HG03457 (cell line): Measurements from ENCODE around the gene ARPC1B.
"Not testable (repeated sequence)": the region's sequence is repeated elsewhere in the genome, so short reads cannot be mapped to it uniquely, and the experiment has no call there.

ENCODE experiments used
- ATAC-seq: cut with Tn5 transposase; IDR thresholded peaks from one replicate; pipeline ENCODE4 v1.9.1; 2021; ENCODE audit warnings: moderate number of reproducible peaks; ENCODE audit not compliant: unreplicated experiment

ARPC1B gene

DNA sequence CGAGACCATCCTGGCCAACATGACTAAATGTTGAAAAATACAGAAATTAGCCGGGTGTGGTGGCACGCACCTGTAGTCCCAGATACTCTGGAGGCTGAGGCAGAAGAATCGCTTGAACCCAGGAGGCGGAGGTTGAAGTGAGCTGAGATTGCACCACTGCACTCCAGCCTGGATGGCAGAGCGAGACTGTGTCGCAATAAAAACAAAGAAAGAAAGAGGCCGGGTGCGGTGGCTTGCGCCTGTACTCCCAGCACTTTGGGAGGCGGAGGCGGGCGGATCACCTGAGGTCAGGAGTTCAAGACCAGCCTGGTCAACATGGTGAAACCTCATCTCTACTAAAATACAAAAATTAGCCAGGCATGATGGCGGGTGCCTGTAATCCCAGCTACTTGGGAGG is 12.7 kb downstream of the ARPC1B start:
- not testable (repeated sequence) for ATAC-seq

DNA sequence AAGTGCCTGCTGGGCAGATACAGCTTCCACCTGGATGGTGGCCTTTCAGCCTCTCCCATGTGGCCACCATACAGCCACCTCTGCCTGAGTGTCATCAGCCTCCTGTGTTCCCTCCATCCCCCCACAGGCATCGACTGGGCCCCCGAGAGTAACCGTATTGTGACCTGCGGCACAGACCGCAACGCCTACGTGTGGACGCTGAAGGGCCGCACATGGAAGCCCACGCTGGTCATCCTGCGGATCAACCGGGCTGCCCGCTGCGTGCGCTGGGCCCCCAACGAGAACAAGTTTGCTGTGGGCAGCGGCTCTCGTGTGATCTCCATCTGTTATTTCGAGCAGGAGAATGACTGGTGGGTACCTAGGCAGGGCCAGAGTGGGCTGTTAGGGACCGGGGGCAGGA is 13.4 kb downstream of the ARPC1B start:
- no peak for ATAC-seq

GRCh38 chr7:99389772-99390171 is 15.2 kb downstream of the ARPC1B start:
- ATAC-seq: no peak

DNA sequence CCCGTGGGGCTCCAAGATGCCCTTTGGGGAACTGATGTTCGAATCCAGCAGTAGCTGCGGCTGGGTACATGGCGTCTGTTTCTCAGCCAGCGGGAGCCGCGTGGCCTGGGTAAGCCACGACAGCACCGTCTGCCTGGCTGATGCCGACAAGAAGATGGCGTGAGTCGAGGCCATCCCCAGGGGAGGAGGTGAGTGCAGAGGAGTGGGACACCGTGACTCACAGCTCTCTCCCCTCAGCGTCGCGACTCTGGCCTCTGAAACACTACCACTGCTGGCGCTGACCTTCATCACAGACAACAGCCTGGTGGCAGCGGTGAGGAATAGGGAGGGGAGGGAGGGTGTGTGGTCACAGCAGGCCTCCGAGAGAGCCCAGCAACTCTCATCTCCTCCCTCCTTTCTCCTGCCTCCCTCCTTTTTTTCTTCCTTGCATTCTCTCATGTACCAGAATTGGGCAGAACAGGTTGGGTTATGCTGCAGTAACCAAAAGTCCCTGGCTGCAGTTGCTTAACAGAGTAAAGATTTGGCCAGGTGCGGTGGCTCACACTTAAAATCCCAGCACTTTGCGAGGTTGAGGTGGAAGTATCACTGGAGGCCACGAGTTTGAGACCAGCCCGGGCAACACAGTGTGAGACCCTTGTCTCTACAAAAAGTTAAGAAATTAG is 16.5 kb downstream of the ARPC1B start:
- ATAC-seq: no peak

GRCh38 chr7:99392046-99392445 is 17.5 kb downstream of the ARPC1B start:
- ATAC-seq: no peak

DNA sequence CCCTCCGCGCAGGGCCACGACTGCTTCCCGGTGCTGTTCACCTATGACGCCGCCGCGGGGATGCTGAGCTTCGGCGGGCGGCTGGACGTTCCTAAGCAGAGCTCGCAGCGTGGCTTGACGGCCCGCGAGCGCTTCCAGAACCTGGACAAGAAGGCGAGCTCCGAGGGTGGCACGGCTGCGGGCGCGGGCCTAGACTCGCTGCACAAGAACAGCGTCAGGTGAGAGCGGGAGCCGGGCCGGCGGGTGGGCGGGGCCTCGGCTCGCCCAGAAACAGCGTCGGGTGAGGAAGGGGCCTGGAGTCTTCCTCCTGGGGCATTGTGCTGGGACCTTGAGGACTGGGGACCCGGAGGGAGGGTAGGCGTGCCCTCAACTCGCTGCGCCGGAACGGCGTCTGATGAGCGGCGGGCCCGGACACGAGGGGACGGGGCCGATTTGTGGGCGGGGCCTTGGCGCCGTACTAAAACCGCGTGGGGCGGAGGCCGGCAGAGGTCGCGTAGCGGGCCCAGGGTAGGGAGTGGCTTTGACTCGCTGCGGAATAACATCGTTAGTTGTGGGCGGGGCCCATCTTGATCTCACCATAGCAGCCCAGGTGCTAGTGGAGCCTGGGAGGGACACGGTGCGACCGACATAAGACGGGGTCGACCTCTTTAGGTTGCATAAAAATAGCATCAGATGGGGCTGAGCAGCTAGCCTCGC is 18.3 kb downstream of the ARPC1B start:
- no peak for ATAC-seq

GRCh38 chr7:99393355-99394187 is 19.0 kb downstream of the ARPC1B start:
- no peak for ATAC-seq

DNA sequence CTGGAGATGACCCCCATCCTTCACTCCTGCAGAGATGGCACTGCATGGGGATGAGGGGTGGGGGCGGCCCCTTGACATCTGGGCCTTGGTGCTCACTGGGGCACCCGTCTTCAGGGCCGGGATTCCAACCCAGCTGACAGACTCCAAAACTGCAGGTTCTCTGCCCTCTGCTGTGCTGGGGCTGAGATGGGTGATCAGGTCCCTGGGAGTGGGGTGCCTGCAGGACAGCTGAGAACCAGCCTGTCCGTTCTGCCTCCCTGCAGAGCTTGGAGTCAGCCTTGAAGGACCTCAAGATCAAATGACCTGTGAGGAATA is 19.6 kb downstream of the ARPC1B start:
- no peak for ATAC-seq

- no peak for ATAC-seq
These were observed 21.2 kb downstream of the ARPC1B start for GRCh38 chr7:99395616-99396327.

DNA sequence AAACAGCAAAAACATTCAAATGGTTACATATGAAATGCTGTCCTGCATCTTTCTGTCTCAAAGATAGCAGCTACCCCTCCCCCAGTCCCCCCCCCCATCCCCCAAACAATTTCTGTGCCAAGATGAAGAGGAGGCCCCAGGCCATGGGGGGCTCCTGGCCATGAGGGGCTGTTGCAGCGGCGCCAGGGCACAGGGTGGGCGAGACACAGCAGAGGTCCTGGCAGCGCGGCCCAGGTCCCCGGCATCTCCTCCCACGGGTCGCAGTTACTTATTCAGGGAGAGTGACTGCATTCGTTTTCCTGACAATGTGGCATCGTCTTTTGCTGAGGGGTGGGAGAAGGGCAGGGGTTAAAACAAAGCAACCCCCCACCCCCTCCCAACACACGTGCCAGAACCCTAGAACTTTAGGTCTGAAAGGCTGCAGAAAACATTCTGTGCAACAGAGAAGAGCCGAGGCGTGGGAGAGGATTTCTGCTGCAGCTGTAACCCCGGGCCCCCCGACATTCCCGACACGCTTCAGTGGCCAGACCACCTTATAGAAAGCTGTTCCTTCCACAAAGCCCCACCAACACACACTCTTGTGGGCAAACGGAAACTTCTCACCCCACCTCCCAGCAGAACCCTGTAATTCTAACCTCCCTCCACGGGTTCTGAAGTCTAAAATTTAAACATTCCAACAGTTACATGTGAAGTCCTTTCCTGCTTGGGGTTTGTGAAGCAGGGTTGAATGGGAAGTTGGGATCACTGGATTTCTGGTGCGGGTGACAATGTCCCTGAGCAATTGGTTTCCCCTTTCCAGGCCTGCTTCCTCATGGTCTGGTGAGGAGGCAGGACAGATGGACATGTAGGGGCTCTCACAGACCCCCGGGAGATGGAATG is 22.1 kb downstream of the ARPC1B start:
- ATAC-seq: no peak

DNA sequence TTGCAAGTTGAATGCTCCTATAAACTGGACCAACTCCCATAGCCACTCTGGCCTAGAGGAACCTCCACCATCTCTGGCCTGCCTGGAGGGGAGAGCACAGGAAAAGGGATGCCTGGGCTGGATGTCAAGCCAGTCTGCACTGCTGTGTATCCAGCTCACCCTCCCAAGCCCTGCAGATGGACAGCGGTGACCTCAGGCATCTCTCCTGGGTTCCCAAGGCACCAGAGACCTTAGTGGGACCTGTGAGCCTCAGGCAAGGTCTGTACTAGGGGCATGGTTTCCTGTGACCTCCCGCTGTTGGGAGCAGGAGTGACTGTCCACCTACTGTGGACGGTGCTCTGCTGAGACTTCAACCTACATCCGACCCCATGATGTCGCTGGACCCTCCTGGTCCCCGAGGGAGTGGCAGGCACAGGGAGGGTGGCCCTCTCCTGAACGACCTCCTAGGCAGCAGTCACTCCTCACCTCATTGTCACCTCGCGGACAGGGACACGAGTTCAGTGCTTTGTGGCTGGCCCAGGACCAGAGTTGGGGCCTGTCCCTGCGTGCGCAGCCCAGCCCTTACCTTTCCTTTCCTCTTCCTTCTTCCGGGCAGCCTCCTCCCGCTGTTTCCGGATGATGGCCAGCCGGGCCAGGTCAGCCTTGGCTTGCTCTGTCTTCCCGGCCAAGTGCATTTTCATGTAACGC is 22.9 kb downstream of the ARPC1B start:
- ATAC-seq: no peak

DNA sequence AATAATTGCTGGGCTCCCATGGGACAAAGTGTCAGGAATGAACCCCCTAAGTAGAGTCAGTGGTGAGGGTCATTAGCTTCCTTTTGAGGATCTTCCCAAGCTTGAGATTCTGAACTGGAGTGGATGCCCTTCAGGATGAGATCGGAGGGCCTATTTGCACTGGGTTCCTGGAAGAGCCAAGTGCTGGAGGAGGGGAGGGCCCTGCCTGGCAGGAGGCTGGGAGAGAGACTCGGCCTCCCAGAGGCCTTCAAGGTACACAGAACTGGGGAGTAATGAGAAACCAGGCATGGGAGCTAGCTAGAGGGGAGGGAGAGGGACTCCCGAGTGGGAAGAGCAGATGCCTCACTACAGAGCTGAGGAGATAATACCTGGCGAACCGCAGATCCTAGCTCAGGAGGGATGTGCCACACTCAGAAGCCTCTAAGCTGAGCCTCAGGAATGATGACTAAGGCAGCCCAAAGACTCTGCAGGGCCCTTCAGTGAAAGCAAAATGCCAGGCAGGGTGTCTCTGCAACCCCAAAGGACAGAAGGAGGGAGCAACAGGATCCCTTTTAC is 24.4 kb downstream of the ARPC1B start:
- ATAC-seq: no peak

- ATAC-seq: no peak
These were observed 25.1 kb downstream of the ARPC1B start for GRCh38 chr7:99399597-99399996.

- ATAC-seq: no peak
These were observed 28.3 kb downstream of the ARPC1B start for GRCh38 chr7:99402854-99403253.

GRCh38 chr7:99403764-99404163 is 29.2 kb downstream of the ARPC1B start:
- ATAC-seq: no peak

DNA sequence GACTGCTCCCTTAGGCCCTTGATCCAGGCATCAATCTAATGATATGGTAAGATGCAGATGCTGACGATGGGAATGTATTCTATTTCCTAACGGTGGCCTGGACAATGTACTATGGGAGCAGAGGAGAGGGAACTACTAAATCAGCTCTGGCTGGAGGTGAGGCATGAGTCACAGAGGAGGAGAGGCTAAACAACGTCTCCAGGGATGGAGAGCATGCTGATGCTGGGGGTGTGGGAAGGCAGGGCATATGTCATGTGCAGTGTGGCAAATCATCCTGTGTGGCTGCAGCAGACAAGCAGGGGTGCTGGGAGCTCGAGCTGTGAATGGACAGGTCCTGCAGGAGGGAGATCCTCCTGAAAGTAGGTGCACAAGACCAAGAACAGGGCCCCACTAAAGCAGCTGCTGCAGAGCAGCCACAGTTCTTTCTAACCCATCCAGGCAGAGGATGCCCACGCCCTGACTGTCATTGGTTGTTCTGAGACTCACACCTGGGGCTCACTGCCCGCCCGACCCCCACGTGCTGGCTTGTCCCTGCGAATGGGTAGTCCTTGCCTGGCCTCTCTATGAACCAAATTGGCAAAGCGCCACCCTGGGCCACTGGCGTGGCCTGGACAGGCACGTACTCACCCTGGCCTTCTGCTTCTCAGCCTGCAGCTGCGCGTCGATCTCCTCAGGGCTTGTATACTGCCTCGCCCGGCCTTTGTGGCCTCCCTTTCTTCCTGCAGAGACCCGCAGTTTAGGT is 29.9 kb downstream of the ARPC1B start:
- no peak for ATAC-seq

- no peak for ATAC-seq
These were observed 30.4 kb downstream of the ARPC1B start for GRCh38 chr7:99404977-99405320.

DNA sequence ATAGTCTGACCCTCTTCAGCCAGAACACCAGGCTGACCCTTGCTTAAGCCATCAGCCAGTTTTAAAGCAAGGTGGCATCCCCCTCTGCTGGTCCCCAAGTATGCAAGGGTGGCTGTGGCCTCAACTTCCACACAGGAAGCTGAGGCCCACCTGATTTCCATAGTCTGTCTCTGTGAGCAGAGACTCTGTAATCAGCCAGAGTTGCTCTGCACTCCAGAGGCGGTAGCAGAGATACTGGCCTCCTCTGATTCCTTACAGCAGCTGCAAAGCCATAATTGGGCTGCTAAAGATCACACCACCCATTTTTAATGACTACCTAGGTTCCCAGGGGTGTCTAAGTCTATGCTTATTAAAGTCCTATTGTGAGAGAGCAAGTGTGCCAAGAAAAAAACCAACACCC is 32.0 kb downstream of the ARPC1B start:
- no peak for ATAC-seq

- ATAC-seq: no peak
These were observed 33.4 kb downstream of the ARPC1B start for GRCh38 chr7:99407872-99408378.
